HG02938 (cell line): ENCODE results near the gene WDR76.

Experiments
- ATAC-seq: cut with Tn5 transposase; IDR thresholded peaks from one replicate; pipeline ENCODE4 v1.9.1; 2021; ENCODE audit warnings: mild to moderate bottlenecking, moderate library complexity; ENCODE audit not compliant: unreplicated experiment

Gene WDR76

DNA sequence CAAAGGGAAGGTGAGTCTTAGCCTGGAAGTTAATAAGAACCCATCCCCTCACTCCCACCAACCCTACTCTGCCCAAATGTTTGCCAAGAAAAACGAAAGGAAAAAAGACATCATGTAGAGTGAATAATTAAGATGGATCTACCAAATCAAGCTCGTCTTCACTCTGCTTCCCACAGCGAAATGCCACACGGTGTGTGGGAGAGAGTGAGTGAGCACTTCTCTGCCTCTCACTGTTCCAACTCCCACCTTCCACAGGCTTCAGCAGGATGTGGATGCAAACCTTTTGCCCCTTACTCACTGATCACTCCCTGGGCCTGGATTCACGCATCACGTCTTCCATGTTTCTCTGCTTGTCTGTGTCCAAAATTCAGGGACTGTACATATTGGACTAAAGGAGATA, 85.4 kb downstream of the WDR76 start:
- no peak for ATAC-seq

DNA sequence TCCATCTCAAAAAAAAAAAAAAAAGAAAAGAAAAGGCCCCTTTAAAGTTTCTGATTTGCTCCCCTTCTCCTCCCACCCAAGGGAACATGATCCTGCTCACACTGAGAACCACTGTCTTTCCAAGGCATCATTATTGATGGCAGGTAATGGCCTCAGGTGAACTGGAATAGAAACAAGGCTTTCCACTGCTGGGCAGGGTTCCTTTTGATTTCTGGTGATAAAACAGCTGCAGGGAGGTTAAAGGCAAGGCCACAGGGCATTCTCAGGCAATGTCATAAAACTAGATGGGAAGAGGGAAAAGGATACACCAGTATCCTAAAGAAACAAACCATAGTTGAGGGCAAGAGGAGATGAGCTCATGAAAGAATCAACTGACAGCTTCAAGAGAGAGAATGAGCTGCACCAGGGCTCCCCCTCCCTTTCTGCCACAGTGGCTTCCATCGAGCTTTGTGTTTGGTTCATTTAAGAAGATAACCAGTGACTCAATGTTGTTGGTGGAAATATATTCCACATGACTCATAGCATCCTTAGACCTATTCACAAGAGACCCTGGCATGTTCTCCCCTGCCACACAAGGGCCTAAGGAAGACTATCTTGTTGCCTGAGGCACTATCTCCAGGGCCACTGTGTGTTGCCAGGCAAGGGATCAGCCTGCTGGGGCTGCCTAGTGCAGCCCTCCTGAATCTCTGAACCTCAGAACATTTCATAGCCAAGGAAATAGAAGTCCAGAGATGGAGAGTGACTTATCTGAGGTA, 86.4 kb downstream of the WDR76 start:
- no peak for ATAC-seq

DNA sequence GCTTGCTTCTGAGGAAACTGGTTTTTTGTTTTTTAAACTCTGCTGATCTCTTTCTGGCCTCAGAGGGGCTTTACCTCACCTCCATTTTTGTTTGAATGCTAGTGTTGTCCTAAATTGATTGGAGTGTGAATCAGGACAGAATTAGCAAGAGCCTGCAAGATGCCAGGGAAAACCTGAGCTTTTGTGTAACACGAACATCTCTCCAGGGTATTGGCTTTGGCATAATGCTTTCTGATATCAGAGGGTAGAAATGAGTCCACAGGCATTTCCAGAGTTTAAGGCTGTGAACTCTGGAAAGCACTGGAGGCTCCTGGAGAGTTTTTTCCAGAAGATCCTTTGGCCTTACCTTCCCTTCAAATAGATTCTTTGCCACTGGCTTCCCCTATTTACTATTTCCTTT, 87.1 kb downstream of the WDR76 start:
- ATAC-seq = no peak

DNA sequence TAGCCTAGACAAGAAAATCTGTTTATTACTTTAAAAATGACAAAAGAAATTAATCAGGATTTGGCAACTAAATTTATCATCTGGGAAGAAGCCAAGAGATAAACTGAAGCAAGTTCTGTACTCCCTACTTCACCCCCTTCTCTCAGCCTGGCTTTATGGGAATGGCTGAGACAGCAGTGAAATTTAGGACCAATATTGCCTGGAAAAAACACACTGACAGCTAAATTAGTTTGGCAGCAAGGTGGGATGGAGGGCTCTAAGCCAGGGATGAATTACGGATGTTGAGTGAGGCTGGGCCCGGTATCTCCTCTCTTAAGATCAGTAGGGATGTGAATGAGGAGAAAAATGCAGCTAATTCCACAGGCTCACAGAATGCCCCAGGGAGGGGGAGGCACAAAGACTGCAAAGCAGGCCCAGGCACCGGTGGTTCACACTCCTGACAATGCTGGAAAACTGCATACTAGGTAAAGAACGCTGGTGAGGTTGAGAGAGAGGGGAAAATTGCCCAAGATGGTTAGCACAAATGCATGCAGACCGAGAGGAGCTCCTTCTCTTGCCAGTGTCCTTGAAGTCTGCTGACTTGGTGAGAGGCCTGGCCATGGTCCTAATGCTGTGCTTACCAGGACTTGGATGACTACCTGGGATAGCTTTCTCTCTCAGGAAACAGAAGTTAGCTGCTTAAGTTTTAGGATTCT, 89.0 kb downstream of the WDR76 start:
- no peak for ATAC-seq

DNA sequence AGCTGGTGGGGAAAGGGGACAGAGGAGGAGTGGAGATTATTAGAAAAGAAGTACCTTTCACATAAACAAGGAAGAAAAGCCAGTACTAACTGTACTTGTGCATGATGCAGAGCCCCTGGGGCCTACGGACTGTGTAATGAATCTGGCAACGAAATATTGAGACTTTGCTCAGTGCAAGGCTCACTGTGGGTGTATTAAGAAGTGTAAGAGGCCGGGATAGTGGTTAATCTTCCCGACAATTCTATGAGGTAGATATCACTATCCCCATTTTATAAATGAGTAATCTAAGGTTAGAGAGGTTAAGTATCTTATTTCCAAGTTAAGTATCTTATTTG, 89.5 kb downstream of the WDR76 start:
- no peak for ATAC-seq
